T47D (cell line): Measurements from ENCODE around the gene PRKAR2A.
"Not testable (repeated sequence)": the region's sequence is repeated elsewhere in the genome, so short reads cannot be mapped to it uniquely, and the experiment has no call there.

ENCODE experiments used
- DNase-seq, 2 experiments: peaks; one replicate each; pipeline versions ENCODE4 v3.0.0 to v3.0.0-alpha.2; 2011 to 2012; ENCODE audit warnings: low read depth in 1 of 2, low spot score in 1 of 2
- JUND ChIP-seq: IDR thresholded peaks from 2 replicates; pipeline ENCODE4 v1.6.1; 2012; ENCODE audit warnings: low read depth
- in situ Hi-C: cut with HindIII; loops from 2 replicates; pipeline ENCODE4 v1.10.0; 2016; ENCODE audit warnings: low sequenced_read_pairs, low pct_unique_long_range_greater_than_20kb

The PRKAR2A gene

DNA sequence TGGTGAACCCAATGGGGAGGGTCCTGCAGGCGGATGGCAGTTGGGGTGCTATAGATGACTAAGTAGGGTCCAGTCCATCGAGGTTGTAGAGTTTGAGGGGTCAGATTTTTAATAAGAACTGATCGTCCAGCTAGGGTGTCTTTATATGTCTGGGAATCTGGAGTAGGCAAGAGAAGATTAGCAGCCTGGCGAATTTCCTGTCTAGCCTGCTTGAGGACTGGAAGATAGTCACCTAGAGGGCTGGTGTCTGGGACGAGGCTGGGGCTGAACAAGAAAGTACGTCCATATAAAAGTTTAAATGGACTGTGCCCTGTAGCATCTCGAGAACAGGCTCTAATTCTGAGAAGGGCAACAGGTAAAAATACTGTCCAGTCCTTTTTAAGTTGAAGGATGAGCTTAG, 123.9 kb downstream of the PRKAR2A start:
- no peak for TF ChIP-seq JUND
- DNase-seq: no peak
- in situ Hi-C loops: no loop called here

- DNase-seq, in situ Hi-C loops: not testable (repeated sequence)
Observed at GRCh38 chr3:48723293-48723692, 124.4 kb downstream of the PRKAR2A start.

DNA sequence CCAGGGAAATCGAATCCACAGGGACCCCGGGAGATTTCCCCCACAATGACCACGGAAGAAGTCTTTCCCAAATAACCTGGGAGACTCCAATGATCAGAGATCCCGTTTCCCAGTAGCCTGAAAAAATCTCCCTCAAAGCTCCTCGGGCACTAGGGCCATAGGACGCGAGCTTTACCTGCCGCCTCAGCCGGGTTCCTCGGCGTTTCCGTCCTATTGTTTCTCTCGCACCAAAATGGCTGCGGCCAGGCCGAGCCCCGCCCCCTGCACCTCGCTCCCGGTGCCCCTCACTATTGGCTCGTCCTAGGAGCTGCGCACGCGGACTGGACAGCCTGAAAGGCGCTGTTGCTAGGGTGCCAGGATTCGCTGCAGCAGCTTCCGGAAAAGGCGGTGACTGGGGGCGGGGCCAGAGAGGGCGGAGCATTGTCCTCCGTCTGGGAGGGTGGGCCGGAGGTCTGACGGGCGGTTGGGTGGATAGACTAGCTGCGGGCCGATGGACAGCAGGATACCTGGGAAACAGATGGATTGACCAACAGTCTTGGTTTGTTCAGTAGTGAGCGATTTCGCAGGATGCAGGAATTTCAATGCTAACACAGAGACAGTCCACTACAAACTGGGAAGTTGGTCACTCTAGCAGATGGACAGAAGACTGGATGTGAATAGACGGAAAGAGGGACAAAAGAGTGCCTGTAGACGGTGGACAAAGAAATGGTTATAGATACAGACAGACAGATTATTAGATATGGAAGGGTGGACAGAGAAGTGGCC, 130.5 kb downstream of the PRKAR2A start, which contains the start of gene IP6K2:
IP6K2 (minus strand) TSS at position 240 of the 765 bp plus-strand sequence. CDS start 21,930 bp downstream, outside the sequence.
- in situ Hi-C loops: no loop called here
- TF ChIP-seq JUND: no peak
- DNase-seq: peak; percentile 82 to 97

GRCh38 chr3:48716508-48716981, 131.1 kb downstream of the PRKAR2A start:
- in situ Hi-C loops: no loop called here
- DNase-seq: no peak
- no peak for TF ChIP-seq JUND

DNA sequence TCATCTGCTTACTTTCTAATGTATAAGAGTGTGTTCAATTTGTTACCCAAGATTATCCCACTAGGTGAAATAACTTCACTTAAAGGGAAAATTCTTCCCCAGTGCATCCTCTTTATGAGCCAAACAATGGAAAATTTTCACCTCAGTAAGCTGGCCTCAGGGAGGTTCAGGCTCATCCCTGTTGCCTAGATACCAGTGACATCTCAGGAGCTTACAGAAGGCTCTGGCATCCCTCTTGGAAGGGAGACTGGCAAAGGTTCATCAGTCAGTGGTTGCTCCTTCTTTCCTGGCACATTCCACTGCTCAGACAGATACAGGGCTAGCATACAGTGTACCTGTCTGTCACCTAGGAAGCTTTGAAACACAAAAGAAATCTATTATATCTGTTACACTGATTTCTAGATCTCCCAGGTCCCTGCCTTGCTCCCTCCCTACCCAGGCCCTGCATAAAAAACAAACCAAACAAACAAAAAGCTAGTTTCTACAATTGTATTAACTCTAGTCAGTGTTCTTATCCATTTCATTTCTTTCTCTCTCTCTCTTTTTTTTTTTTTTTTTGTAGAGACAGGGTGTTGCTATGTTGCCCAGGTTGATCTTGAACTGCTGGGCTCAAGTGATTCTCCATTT, 132.4 kb downstream of the PRKAR2A start:
- in situ Hi-C loops: no loop called here
- DNase-seq: peak in 1 of 2 experiments; percentile 29
- no peak for TF ChIP-seq JUND

- in situ Hi-C loops: no loop called here
- TF ChIP-seq JUND: no peak
- no peak for DNase-seq
Observed at GRCh38 chr3:48711727-48712126, 135.9 kb downstream of the PRKAR2A start.

DNA sequence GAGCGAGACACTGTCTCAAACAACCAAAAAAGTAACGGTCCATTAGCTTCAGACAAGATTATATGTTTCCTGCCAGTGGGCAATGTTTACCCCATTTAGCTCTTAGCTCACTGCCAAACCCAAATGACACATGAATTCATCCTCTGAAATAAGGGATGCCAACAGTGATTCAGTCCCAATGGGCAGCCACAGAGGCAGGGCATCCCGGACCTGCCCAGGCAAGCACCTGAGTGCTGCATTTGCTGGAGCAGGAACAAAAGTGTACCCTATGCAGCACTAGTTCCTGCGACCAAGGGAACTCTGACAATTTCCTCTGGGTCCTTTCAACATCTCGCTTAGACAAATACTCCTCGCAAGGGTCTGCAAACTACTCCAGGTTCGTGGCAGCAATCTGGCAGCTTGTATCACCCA, 138.6 kb downstream of the PRKAR2A start:
- in situ Hi-C loops: no loop called here
- DNase-seq: no peak
- TF ChIP-seq JUND: no peak

- TF ChIP-seq JUND: no peak
- DNase-seq: no peak
- in situ Hi-C loops: no loop called here
Observed at GRCh38 chr3:48708481-48708889, 139.2 kb downstream of the PRKAR2A start.

- DNase-seq: no peak
- in situ Hi-C loops: no loop called here
- TF ChIP-seq JUND: no peak
Observed at GRCh38 chr3:48707157-48707556, 140.5 kb downstream of the PRKAR2A start.

DNA sequence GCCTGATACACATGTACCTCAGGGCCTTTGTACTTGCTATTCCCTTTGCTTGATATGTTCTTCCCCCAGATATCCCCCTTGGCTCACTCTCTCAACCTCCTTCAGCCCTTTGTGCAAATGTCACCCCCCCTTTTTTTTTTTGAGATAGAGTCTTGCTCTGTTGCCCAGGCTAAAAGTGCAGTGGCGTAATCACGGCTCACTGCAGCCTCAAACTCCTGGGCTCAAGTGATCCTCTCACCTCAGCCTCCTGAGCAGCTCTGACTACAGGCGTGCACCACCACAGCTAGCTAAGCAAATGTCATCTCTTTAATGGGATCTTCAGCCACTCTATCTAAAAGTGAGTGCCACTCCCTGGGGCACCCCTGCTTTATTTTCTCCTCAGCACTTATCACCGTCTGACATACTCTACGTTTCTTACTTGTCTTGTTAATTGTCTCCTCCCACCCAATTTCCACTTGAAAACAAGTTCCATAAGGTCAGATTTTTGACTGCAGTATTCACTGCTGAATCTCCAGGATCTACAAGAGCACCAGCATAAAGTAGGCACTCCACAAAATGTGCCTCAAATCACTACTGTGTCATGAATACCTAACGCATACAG, 145.3 kb downstream of the PRKAR2A start:
- in situ Hi-C loops: no loop called here
- DNase-seq: no peak
- no peak for TF ChIP-seq JUND

- DNase-seq: no peak
- no peak for TF ChIP-seq JUND
- in situ Hi-C loops: no loop called here
Observed at GRCh38 chr3:48700731-48701405, 146.8 kb downstream of the PRKAR2A start.

DNA sequence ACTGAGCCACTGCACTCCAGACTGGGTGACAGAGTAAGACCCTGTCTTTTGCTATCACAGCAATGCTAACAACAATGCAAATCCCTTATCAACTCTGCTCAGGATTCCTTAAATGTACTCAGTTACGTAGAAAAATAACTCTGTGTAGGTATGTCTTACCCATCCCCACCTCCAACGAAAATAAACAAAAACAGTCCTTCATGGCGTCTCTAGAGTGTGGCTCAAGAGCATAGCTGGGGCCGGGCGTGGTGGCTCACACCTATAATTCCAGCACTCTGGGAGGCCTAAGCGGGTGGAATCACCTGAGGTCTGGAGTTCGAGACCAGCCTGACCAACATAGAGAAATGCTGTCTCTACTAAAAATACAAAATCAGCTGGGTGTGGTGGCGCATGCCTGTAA, 148.8 kb downstream of the PRKAR2A start:
- in situ Hi-C loops: no loop called here
- TF ChIP-seq JUND: no peak
- DNase-seq: no peak

DNA sequence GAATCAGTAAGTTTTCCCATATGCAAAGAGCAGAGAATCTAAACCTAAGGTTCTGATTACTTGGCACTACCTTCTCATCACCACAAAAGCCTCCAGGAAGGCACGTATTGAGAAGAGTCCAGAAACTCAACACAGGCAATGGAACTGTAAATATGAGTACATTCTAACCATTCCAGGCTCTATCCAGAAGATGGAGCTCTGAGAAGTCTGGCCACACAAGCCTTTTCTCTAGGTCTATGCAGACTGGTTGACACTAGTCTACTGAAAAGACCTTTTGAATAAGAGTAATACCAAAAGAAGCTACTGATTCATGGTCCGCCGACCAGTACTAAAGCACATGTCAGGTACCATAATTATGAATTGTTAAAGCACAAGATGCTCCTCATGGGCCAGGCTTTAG, 149.7 kb downstream of the PRKAR2A start:
- DNase-seq: peak in 1 of 2 experiments; percentile 51
- in situ Hi-C loops: no loop called here
- TF ChIP-seq JUND: no peak
